K562 (cell line): Measurements from ENCODE around the gene RNF103. TPM values are rescaled to one million over a fixed set of nuclear protein-coding genes. Genes with fewer than 3 reads are reported as not detected.

Source experiments
- CXXC5 ChIP-seq: fragments of 250-450 bp; sonication (Bioruptor Pico); IDR thresholded peaks from 2 replicates; pipeline ENCODE4 v1.8.0; 2022; ENCODE audit warnings: inconsistent platforms, mild to moderate bottlenecking, moderate library complexity
- ELK1 ChIP-seq: sonication (generic); formaldehyde crosslinking; IDR thresholded peaks from 2 replicates; pipeline ENCODE4 v1.8.1; 2022; ENCODE audit warnings: missing genetic modification reagents
- GABPB2 ChIP-seq: fragments of 250-450 bp; sonication (Bioruptor Pico); conservative IDR thresholded peaks from 2 replicates; pipeline ENCODE4 v1.5.1; 2021; ENCODE audit warnings: mild to moderate bottlenecking
- GMEB1 ChIP-seq: fragments of 250-450 bp; sonication (Bioruptor Pico); IDR thresholded peaks from 2 replicates; pipeline ENCODE4 v1.4.0; 2020; ENCODE audit warnings: mild to moderate bottlenecking
- JUND ChIP-seq, 2 experiments: IDR thresholded peaks; 2 replicates in 1 of 2; 3 replicates in 1 of 2; pipeline ENCODE4 v1.6.1; 2011; ENCODE audit warnings: borderline replicate concordance in 2 of 2, low read depth in 2 of 2, low read length in 2 of 2, improper control_type of control experiment in 1 of 2, missing biosample characterization in 1 of 2, missing genetic modification characterization in 1 of 2, missing genetic modification reagents in 1 of 2
- MAX ChIP-seq: sonication (generic); formaldehyde crosslinking; IDR thresholded peaks from 2 replicates; pipeline ENCODE4 v1.9.0; 2022; ENCODE audit warnings: mild to moderate bottlenecking, missing genetic modification reagents
- MITF ChIP-seq: IDR thresholded peaks from 2 replicates; pipeline ENCODE4 v1.6.1; 2014; ENCODE audit warnings: antibody characterized with exemption
- NKRF ChIP-seq: fragments of 450-650 bp; IDR thresholded peaks from 2 replicates; pipeline ENCODE4 v1.6.1; 2016; ENCODE audit warnings: borderline replicate concordance
- PCBP1 ChIP-seq: fragments of 200-400 bp; formaldehyde crosslinking; IDR thresholded peaks from 2 replicates; pipeline ENCODE4 v1.6.1; 2018; ENCODE audit warnings: mild to moderate bottlenecking, low read depth, low read length; ENCODE audit not compliant: poor library complexity, severe bottlenecking
- PHF20 ChIP-seq: fragments of 450-650 bp; IDR thresholded peaks from 2 replicates; pipeline ENCODE4 v1.6.1; 2018; ENCODE audit not compliant: partially characterized antibody
- RBM25 ChIP-seq: fragments of 200-400 bp; formaldehyde crosslinking; IDR thresholded peaks from 2 replicates; pipeline ENCODE4 v1.6.1; 2018; ENCODE audit warnings: low read length, low read depth, moderate library complexity; ENCODE audit not compliant: severe bottlenecking
- RFX5 ChIP-seq: IDR thresholded peaks from 2 replicates; pipeline ENCODE4 v1.6.1; 2011; ENCODE audit warnings: low read depth, mild to moderate bottlenecking, improper control_type of control experiment, low read length
- RHOXF2B ChIP-seq: fragments of 250-450 bp; sonication (Bioruptor Pico); conservative IDR thresholded peaks from 2 replicates; pipeline ENCODE4 v1.5.1; 2021
- TAF1 ChIP-seq: IDR thresholded peaks from 2 replicates; pipeline ENCODE4 v1.6.1; 2011; ENCODE audit warnings: mild to moderate bottlenecking, low read length, moderate library complexity; ENCODE audit not compliant: insufficient read depth, control insufficient read depth, severe bottlenecking; ENCODE audit errors: extremely low read depth
- TAF7 ChIP-seq: fragments of 450-650 bp; IDR thresholded peaks from 2 replicates; pipeline ENCODE4 v1.6.1; 2016; ENCODE audit warnings: missing genetic modification characterization, missing compliant biosample characterization
- TGIF2 ChIP-seq: sonication (generic); formaldehyde crosslinking; IDR thresholded peaks from 2 replicates; pipeline ENCODE4 v1.8.1; 2022; ENCODE audit warnings: mild to moderate bottlenecking, missing genetic modification reagents, moderate library complexity
- ZKSCAN1 ChIP-seq: fragments of 150-350 bp; IDR thresholded peaks from 2 replicates; pipeline ENCODE4 v1.6.1; 2016; ENCODE audit warnings: low read depth, low read length
- ZNF175 ChIP-seq: fragments of 200-800 bp; sonication (Bioruptor generic); IDR thresholded peaks from 2 replicates; pipeline ENCODE4 v1.6.1; 2016; ENCODE audit warnings: low read depth, mild to moderate bottlenecking, missing genetic modification characterization, missing compliant biosample characterization
- ZNF511 ChIP-seq: sonication (generic); formaldehyde crosslinking; IDR thresholded peaks from 2 replicates; pipeline ENCODE4 v1.8.0; 2022; ENCODE audit warnings: mild to moderate bottlenecking, missing genetic modification reagents
- ZNF644 ChIP-seq: fragments of 200-800 bp; sonication (Bioruptor generic); IDR thresholded peaks from 2 replicates; pipeline ENCODE4 v1.6.1; 2016; ENCODE audit warnings: low read depth, missing genetic modification characterization, missing compliant biosample characterization
- polyA plus RNA-seq, 8 experiments: library from polyadenylated mRNA; depleted of rRNA in 4 of 8; stranded (reverse) in 5 of 8; unstranded in 3 of 8; fragments of >200 nt; fragmentation: Nextera tagmentation in 2 of 8; fragmentation: Illumina TruSeq in 1 of 8; extraction: Ambion mirVana in 2 of 8; extraction: Trizol in 1 of 8; gene quantifications; 2 replicates each; pipeline versions ENCODE4 v1.2.1 to v1.2.3, GENCODE V29; 2011 to 2014; ENCODE audit warnings: inconsistent platforms in 1 of 8, missing spikeins in 1 of 8
- total RNA-seq, 7 experiments: library from RNA; depleted of rRNA in 6 of 7; stranded (reverse); fragments of >200 nt in 6 of 7; fragmentation: Illumina TruSeq in 2 of 7; extraction: Trizol in 2 of 7; gene quantifications; 2 replicates each; pipeline versions ENCODE4 v1.2.1 to v1.2.3, GENCODE V29; 2011 to 2021; ENCODE audit warnings: low replicate concordance in 1 of 7

Gene RNF103
- total and polyA plus RNA-seq, 9 of the 15 experiments (the other 6 are each of a cell fraction or from before 2014, with no cell fraction given): 1.2 to 6.8 (median 4.6) TPM

- TF ChIP-seq MAX (CRISPR knock-in tag): no peak
- peak; percentile 49; the same call in 1 of the 2 replicates for TF ChIP-seq ZNF175 (CRISPR knock-in tag)
- no peak for TF ChIP-seq PCBP1
- no peak for TF ChIP-seq RHOXF2B
- TF ChIP-seq TAF1: no peak
- TF ChIP-seq RBM25: no peak
- TF ChIP-seq MITF: no peak
- TF ChIP-seq ELK1 (CRISPR knock-in tag): no peak
- TF ChIP-seq TAF7 (tag): no peak
- TF ChIP-seq TGIF2: no peak
- TF ChIP-seq NKRF: no peak
- no peak for TF ChIP-seq ZKSCAN1
- no peak for TF ChIP-seq RFX5
- no peak for TF ChIP-seq CXXC5
- TF ChIP-seq ZNF511 (CRISPR knock-in tag): no peak
- no peak for TF ChIP-seq GABPB2 (CRISPR knock-in tag)
- peak; percentile 55; the same call in 1 of the 2 replicates for TF ChIP-seq JUND (IDR thresholded peaks at IDR 0.05; ENCODE audit: borderline replicate concordance, low read depth, low read length)
- TF ChIP-seq JUND (tag; IDR thresholded peaks at IDR 0.05; ENCODE audit: borderline replicate concordance, low read depth, low read length): peak; percentile 16; the same call in 1 of the 3 replicates
- no peak for TF ChIP-seq ZNF644 (tag)
- no peak for TF ChIP-seq GMEB1 (CRISPR knock-in tag)
- no peak for TF ChIP-seq PHF20
Measured at GRCh38 chr2:86584151-86584913, 39.3 kb downstream of the RNF103 start (continued).
